ENCODE measurements around the gene LYAR. TPM values are rescaled to one million over a fixed set of nuclear protein-coding genes. Genes with fewer than 3 reads are reported as not detected.

LYAR gene
- total and polyA plus RNA-seq, 2 donors (not counting 3 experiments of a cell fraction or from before 2014, with no cell fraction given), result 4.2 to 24.6 TPM

- DNase-seq (ENCODE audit: low read depth, low spot score) (peak; percentile 26), FAIRE-seq (no peak)
- ChIA-PET CTCF (interaction anchor here (0.7 to 2.2 kb wide), 6 partner anchors 8 to 240 kb away, joined by 3 to 5 read pairs (median 4); no protein-coding TSS in a partner anchor), POLR2A (no interaction called here)
- H4K20me1 ChIP-seq (replicated peaks; ENCODE audit: control insufficient read depth, extremely low read depth, insufficient read depth, low read length), result no peaks in the 10 kb centered on the region
- no peaks in the 10 kb centered on the region for H3K9me3 ChIP-seq (replicated peaks; ENCODE audit: control insufficient read depth, insufficient read depth, low read length)
- H2AFZ ChIP-seq (ENCODE audit: low read depth, low read length), result no peak overlapping the region
- no peak overlapping the region for H3K9ac ChIP-seq (replicated peaks; ENCODE audit: extremely low read depth, insufficient read depth, low read length)
- dilution Hi-C loops (cut with MboI; ENCODE audit: extremely low pct_ligation_motif_present, low sequenced_read_pairs), result no loop called here
- H3K9me1 ChIP-seq (replicated peaks; ENCODE audit: control insufficient read depth, extremely low read depth, insufficient read depth, low read length), result no peaks in the 10 kb centered on the region
- H3K36me3 ChIP-seq (ENCODE audit: control insufficient read depth in 2 of 2, extremely low read depth in 1 of 2, insufficient read depth in 2 of 2, low read length in 2 of 2), result peaks cover 0 to 3% of the 10 kb centered on the region in 2 experiments
- H3K27ac ChIP-seq (ENCODE audit: insufficient read depth, low read depth, low read length), result no peak overlapping the region
- H3K4me1 ChIP-seq (ENCODE audit: control insufficient read depth, extremely low read depth, insufficient read depth, low read length), result peaks cover 25% of the 10 kb centered on the region
- no peak overlapping the region for H3K4me3 ChIP-seq (replicated peaks in 1 of 3; ENCODE audit: insufficient read depth in 1 of 3, low read depth in 1 of 3, low read length in 3 of 3)
- TF ChIP-seq, protein P1, sequence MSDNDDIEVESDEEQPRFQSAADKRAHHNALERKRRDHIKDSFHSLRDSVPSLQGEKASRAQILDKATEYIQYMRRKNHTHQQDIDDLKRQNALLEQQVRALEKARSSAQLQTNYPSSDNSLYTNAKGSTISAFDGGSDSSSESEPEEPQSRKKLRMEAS (IDR thresholded peaks at IDR 0.05; ENCODE audit: insufficient read depth, insufficient read length), result peak; percentile 51
- TF ChIP-seq, protein P2, sequence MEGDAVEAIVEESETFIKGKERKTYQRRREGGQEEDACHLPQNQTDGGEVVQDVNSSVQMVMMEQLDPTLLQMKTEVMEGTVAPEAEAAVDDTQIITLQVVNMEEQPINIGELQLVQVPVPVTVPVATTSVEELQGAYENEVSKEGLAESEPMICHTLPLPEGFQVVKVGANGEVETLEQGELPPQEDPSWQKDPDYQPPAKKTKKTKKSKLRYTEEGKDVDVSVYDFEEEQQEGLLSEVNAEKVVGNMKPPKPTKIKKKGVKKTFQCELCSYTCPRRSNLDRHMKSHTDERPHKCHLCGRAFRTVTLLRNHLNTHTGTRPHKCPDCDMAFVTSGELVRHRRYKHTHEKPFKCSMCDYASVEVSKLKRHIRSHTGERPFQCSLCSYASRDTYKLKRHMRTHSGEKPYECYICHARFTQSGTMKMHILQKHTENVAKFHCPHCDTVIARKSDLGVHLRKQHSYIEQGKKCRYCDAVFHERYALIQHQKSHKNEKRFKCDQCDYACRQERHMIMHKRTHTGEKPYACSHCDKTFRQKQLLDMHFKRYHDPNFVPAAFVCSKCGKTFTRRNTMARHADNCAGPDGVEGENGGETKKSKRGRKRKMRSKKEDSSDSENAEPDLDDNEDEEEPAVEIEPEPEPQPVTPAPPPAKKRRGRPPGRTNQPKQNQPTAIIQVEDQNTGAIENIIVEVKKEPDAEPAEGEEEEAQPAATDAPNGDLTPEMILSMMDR (IDR thresholded peaks at IDR 0.05; ENCODE audit: extremely low read depth in 1 of 2, insufficient read depth in 1 of 2, low read depth in 1 of 2, low read length in 2 of 2), result no peak
- peak; percentile 46 for TF ChIP-seq FOS (IDR thresholded peaks at IDR 0.05; ENCODE audit: borderline replicate concordance, insufficient read depth, low read length)
- no peaks in the 10 kb centered on the region for H3K79me2 ChIP-seq (ENCODE audit: control insufficient read depth, insufficient read depth, low read length)
- no TSS peak for BruUV-seq (replicated peaks)
- peak overlapping the region; percentile 18 for H3K4me2 ChIP-seq (ENCODE audit: insufficient read depth, low read length)
- intact Hi-C loops (cut with micrococcal nuclease), result no loop called here
- H3K27me3 ChIP-seq (ENCODE audit: control insufficient read depth in 2 of 2, insufficient read depth in 2 of 2, low read length in 2 of 2), result no peaks in the 10 kb centered on the region
Measured at GRCh38 chr4:4267981-4268380, 22.0 kb downstream of the LYAR start.

GRCh38 chr4:4260185-4260751 is 29.7 kb downstream of the LYAR start:
- no peaks in the 10 kb centered on the region for H3K79me2 ChIP-seq (ENCODE audit: control insufficient read depth, insufficient read depth, low read length)
- dilution Hi-C loops (cut with MboI; ENCODE audit: extremely low pct_ligation_motif_present, low sequenced_read_pairs), result no loop called here
- no peaks in the 10 kb centered on the region for H4K20me1 ChIP-seq (replicated peaks; ENCODE audit: control insufficient read depth, extremely low read depth, insufficient read depth, low read length)
- no peak overlapping the region for H2AFZ ChIP-seq (ENCODE audit: low read depth, low read length)
- H3K36me3 ChIP-seq (ENCODE audit: control insufficient read depth in 2 of 2, extremely low read depth in 1 of 2, insufficient read depth in 2 of 2, low read length in 2 of 2), result no peaks in the 10 kb centered on the region
- H3K4me2 ChIP-seq (ENCODE audit: insufficient read depth, low read length), result no peak overlapping the region
- H3K9me1 ChIP-seq (replicated peaks; ENCODE audit: control insufficient read depth, extremely low read depth, insufficient read depth, low read length), result no peaks in the 10 kb centered on the region
- H3K9me3 ChIP-seq (replicated peaks; ENCODE audit: control insufficient read depth, insufficient read depth, low read length), result no peaks in the 10 kb centered on the region
- POLR2A ChIA-PET, result interaction anchor here (0.7 kb wide), 1 partner anchor 74 kb away, joined by 3 read pairs; no protein-coding TSS in a partner anchor
- H3K4me3 ChIP-seq (replicated peaks in 1 of 3; ENCODE audit: insufficient read depth in 1 of 3, low read depth in 1 of 3, low read length in 3 of 3), result no peak overlapping the region
- no peak overlapping the region for H3K27ac ChIP-seq (ENCODE audit: insufficient read depth, low read depth, low read length)
- DNase-seq (ENCODE audit: low read depth, low spot score), result peak; percentile 50
- intact Hi-C loops (cut with micrococcal nuclease), result loop anchor here (1.0 kb wide), 2 partner anchors 75 to 170 kb away; no protein-coding TSS in a partner anchor
- no TSS peak for BruUV-seq (replicated peaks)
- peak; percentile 46 for FAIRE-seq
- H3K27me3 ChIP-seq (ENCODE audit: control insufficient read depth in 2 of 2, insufficient read depth in 2 of 2, low read length in 2 of 2), result no peaks in the 10 kb centered on the region
- H3K9ac ChIP-seq (replicated peaks; ENCODE audit: extremely low read depth, insufficient read depth, low read length), result no peak overlapping the region
- CTCF ChIA-PET, result interaction anchor here (0.6 to 4.2 kb wide), 23 partner anchors 8 to 1374 kb away, joined by 3 to 89 read pairs (median 5); no protein-coding TSS in a partner anchor
- no peaks in the 10 kb centered on the region for H3K4me1 ChIP-seq (ENCODE audit: control insufficient read depth, extremely low read depth, insufficient read depth, low read length)
- TF ChIP-seq MYC (IDR thresholded peaks at IDR 0.05; ENCODE audit: low read depth, low read length), result no peak
- TF ChIP-seq, protein P2 (IDR thresholded peaks at IDR 0.05; ENCODE audit: extremely low read depth in 1 of 2, insufficient read depth in 1 of 2, low read depth in 1 of 2, low read length in 2 of 2), result peak; percentile 38 to 44
